ENCODE data around the gene AGBL1.

- TF ChIP-seq CTCF (IDR thresholded peaks at IDR 0.05) (no peak), EP300 (IDR thresholded peaks at IDR 0.05) (no peak), POLR2A (IDR thresholded peaks at IDR 0.05) (no peak)
Observed at GRCh38 chr15:86591158-86591557, 511.5 kb downstream of the AGBL1 start.
